Measurements from ENCODE around the gene CKMT2. TPM values are rescaled to one million over a fixed set of nuclear protein-coding genes. Genes with fewer than 3 reads are reported as not detected.

Gene CKMT2
- total and polyA plus RNA-seq, 2 of the 8 experiments (the other 6 are each of a cell fraction or from before 2014, with no cell fraction given): 2.4 to 5.0 TPM

DNA sequence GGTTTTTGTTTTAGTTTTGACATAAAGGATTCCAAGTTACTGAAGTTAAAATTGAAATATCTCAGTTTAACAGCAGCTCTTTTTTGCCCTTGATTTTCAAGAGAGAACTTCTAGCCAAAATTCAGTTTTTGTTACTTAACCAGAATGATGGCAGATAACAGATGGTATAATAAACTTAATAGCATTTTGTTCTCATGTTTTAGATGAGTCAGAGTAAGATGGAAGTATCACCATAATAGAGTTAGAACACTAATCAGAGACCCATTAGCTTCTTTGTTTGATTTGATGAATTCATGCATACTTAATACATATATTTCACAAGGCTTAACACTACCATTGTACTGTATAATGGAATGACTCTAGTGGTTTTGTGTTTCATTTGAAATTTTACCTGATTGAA, 80.2 kb downstream of the CKMT2 start (continued):
- TF ChIP-seq KDM5A (IDR thresholded peaks at IDR 0.05; ENCODE audit: low read length): no peak
- no peak for TF ChIP-seq PHF8 (conservative IDR thresholded peaks at IDR 0.05; ENCODE audit: low read depth, low read length)
- TF ChIP-seq KDM1A (IDR thresholded peaks at IDR 0.05; ENCODE audit: borderline replicate concordance, low read length): no peak
- TF ChIP-seq POLR2AphosphoS5 (IDR thresholded peaks at IDR 0.05; ENCODE audit: low read depth, low read length): no peak
- TF ChIP-seq CEBPB (IDR thresholded peaks at IDR 0.05; ENCODE audit: low read depth, low read length): no peak

Data from H1 (cell line).